WTC11 (cell line): ENCODE results near the gene ATP9B. TPM values are rescaled to one million over a fixed set of nuclear protein-coding genes. Genes with fewer than 3 reads are reported as not detected.

Experiments used
- ATAC-seq: fragments of 200-7000 bp; cut with Tn5 transposase; 2 replicates; pipeline ENCODE4 v1.10.0; 2021; ENCODE audit warnings: mild to moderate bottlenecking, moderate library complexity
- CTCF ChIA-PET: fragments of 300-600 bp; sonication (Branson Sonifier 250); formaldehyde crosslinking; loops from one replicate; lab custom pipeline; 2021; ENCODE audit warnings: antibody characterized with exemption; lab: Charles Lee
- POLR2A ChIA-PET: fragments of 350-600 bp; sonication (Branson Sonifier 250); formaldehyde crosslinking; loops from one replicate; lab custom pipeline; 2021; ENCODE audit warnings: antibody characterized with exemption; lab: Charles Lee
- DNase-seq: peaks from one replicate; pipeline ENCODE4 v3.0.0; 2021; ENCODE audit warnings: low spot score
- H3K27ac Mint-ChIP-seq: 2 replicates; pipeline ENCODE4 v1.8.0; 2021; ENCODE audit warnings: mixed read lengths
- H3K27me3 Mint-ChIP-seq: 2 replicates; pipeline ENCODE4 v1.8.0; 2021; ENCODE audit warnings: low read depth, mild to moderate bottlenecking, moderate library complexity, mixed read lengths
- H3K36me3 Mint-ChIP-seq: 2 replicates; pipeline ENCODE4 v1.8.0; 2021; ENCODE audit warnings: mixed read lengths
- H3K4me1 Mint-ChIP-seq: 2 replicates; pipeline ENCODE4 v1.8.0; 2022; ENCODE audit warnings: mixed read lengths
- H3K4me3 Mint-ChIP-seq: 2 replicates; pipeline ENCODE4 v1.8.0; 2021; ENCODE audit warnings: mild to moderate bottlenecking, moderate library complexity, mixed read lengths
- H3K9me3 Mint-ChIP-seq: 2 replicates; pipeline ENCODE4 v1.8.0; 2021; ENCODE audit warnings: mixed read lengths
- ATF1 ChIP-seq: sonication (generic); formaldehyde crosslinking; IDR thresholded peaks from 2 replicates; pipeline ENCODE4 v1.8.1; 2023; ENCODE audit warnings: mild to moderate bottlenecking, moderate library complexity, missing genetic modification reagents
- CTCF ChIP-seq: fragments of 200-600 bp; IDR thresholded peaks from 2 replicates; pipeline ENCODE4 v1.8.0; 2022; ENCODE audit warnings: antibody characterized with exemption
- ERG ChIP-seq: fragments of 250-450 bp; sonication (Bioruptor Pico); IDR thresholded peaks from 2 replicates; pipeline ENCODE4 v1.8.0; 2021; ENCODE audit warnings: mild to moderate bottlenecking
- ETV6 ChIP-seq: sonication (generic); formaldehyde crosslinking; IDR thresholded peaks from 2 replicates; pipeline ENCODE4 v1.8.1; 2022; ENCODE audit warnings: mild to moderate bottlenecking, missing genetic modification reagents
- FOXJ3 ChIP-seq: sonication (generic); formaldehyde crosslinking; IDR thresholded peaks from 2 replicates; pipeline ENCODE4 v1.9.0; 2021; ENCODE audit warnings: missing genetic modification reagents, mild to moderate bottlenecking, borderline replicate concordance
- GABPB1 ChIP-seq: sonication (generic); formaldehyde crosslinking; IDR thresholded peaks from 2 replicates; pipeline ENCODE4 v1.8.1; 2023; ENCODE audit warnings: mild to moderate bottlenecking, missing genetic modification reagents
- HMGXB4 ChIP-seq: sonication (generic); formaldehyde crosslinking; IDR thresholded peaks from 2 replicates; pipeline ENCODE4 v1.8.1; 2023; ENCODE audit warnings: mild to moderate bottlenecking, moderate library complexity, missing genetic modification reagents
- JUN ChIP-seq: sonication (generic); formaldehyde crosslinking; IDR thresholded peaks from 2 replicates; pipeline ENCODE4 v1.8.0; 2023; ENCODE audit warnings: mild to moderate bottlenecking, missing genetic modification reagents
- KAT7 ChIP-seq: sonication (generic); formaldehyde crosslinking; IDR thresholded peaks from 2 replicates; pipeline ENCODE4 v1.8.1; 2023; ENCODE audit warnings: missing genetic modification reagents, mild to moderate bottlenecking, borderline replicate concordance
- MAX ChIP-seq: sonication (generic); formaldehyde crosslinking; IDR thresholded peaks from 2 replicates; pipeline ENCODE4 v1.8.0; 2022; ENCODE audit warnings: mild to moderate bottlenecking, missing genetic modification reagents
- NR1H2 ChIP-seq: sonication (generic); formaldehyde crosslinking; IDR thresholded peaks from 2 replicates; pipeline ENCODE4 v1.9.0; 2021; ENCODE audit warnings: mild to moderate bottlenecking, moderate library complexity, missing genetic modification reagents
- NR3C1 ChIP-seq: sonication (generic); formaldehyde crosslinking; conservative IDR thresholded peaks from 2 replicates; pipeline ENCODE4 v1.8.1; 2023; ENCODE audit warnings: low read depth, mild to moderate bottlenecking, missing genetic modification reagents
- PRDM15 ChIP-seq: sonication (generic); formaldehyde crosslinking; IDR thresholded peaks from 2 replicates; pipeline ENCODE4 v1.8.0; 2022; ENCODE audit warnings: missing genetic modification reagents
- SMAD4 ChIP-seq: sonication (generic); formaldehyde crosslinking; IDR thresholded peaks from 2 replicates; pipeline ENCODE4 v1.8.0; 2022; ENCODE audit warnings: mild to moderate bottlenecking, missing genetic modification reagents
- TEAD1 ChIP-seq: sonication (generic); formaldehyde crosslinking; IDR thresholded peaks from 2 replicates; pipeline ENCODE4 v1.8.0; 2022; ENCODE audit warnings: mild to moderate bottlenecking, missing genetic modification reagents
- TP53 ChIP-seq: sonication (generic); formaldehyde crosslinking; IDR thresholded peaks from 2 replicates; pipeline ENCODE4 v1.8.1; 2023; ENCODE audit warnings: mild to moderate bottlenecking, missing genetic modification reagents
- ZSCAN18 ChIP-seq: fragments of 250-450 bp; sonication (Bioruptor Pico); IDR thresholded peaks from 2 replicates; pipeline ENCODE4 v2.1.2; 2022; ENCODE audit warnings: mild to moderate bottlenecking, moderate library complexity
- total RNA-seq: library from RNA; stranded (reverse); gene quantifications from 3 replicates; pipeline ENCODE4 v1.2.3, GENCODE V29; 2021
- TF ChIP-seq, protein P1 (sequence below): sonication (generic); formaldehyde crosslinking; IDR thresholded peaks from 2 replicates; pipeline ENCODE4 v1.8.1; 2023; ENCODE audit warnings: mild to moderate bottlenecking, missing genetic modification reagents
- TF ChIP-seq, protein P2 (sequence below): fragments of 250-450 bp; sonication (Bioruptor Pico); conservative IDR thresholded peaks from 2 replicates; pipeline ENCODE4 v1.9.0; 2021; ENCODE audit warnings: mild to moderate bottlenecking
- TF ChIP-seq, protein P3 (sequence below): sonication (generic); formaldehyde crosslinking; IDR thresholded peaks from 2 replicates; pipeline ENCODE4 v1.8.1; 2022; ENCODE audit warnings: mild to moderate bottlenecking, moderate library complexity, missing genetic modification reagents

ATP9B gene
- total RNA-seq, 1 experiment from 2014 or later = 19.0 TPM

- peaks cover 16% of the 10 kb centered on the region for H3K4me1 Mint-ChIP-seq
- POLR2A ChIA-PET = no interaction called here
- no peaks in the 10 kb centered on the region for H3K27me3 Mint-ChIP-seq
- H3K36me3 Mint-ChIP-seq = peaks cover 3% of the 10 kb centered on the region
- no peak for ATAC-seq
- H3K9me3 Mint-ChIP-seq = no peaks in the 10 kb centered on the region
- no peak overlapping the region for H3K4me3 Mint-ChIP-seq
- CTCF ChIA-PET = no interaction called here
- no peak for DNase-seq
- H3K27ac Mint-ChIP-seq = peak overlapping the region; percentile 84; the same call in 1 of the 2 replicates
- TF ChIP-seq, protein P1, sequence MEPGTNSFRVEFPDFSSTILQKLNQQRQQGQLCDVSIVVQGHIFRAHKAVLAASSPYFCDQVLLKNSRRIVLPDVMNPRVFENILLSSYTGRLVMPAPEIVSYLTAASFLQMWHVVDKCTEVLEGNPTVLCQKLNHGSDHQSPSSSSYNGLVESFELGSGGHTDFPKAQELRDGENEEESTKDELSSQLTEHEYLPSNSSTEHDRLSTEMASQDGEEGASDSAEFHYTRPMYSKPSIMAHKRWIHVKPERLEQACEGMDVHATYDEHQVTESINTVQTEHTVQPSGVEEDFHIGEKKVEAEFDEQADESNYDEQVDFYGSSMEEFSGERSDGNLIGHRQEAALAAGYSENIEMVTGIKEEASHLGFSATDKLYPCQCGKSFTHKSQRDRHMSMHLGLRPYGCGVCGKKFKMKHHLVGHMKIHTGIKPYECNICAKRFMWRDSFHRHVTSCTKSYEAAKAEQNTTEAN (CRISPR knock-in tag) = no peak
- TF ChIP-seq ZSCAN18 (no peak), NR1H2 (CRISPR knock-in tag) (no peak), TP53 (CRISPR knock-in tag) (no peak), SMAD4 (CRISPR knock-in tag) (no peak), GABPB1 (CRISPR knock-in tag) (no peak), ERG (CRISPR knock-in tag) (no peak), PRDM15 (CRISPR knock-in tag) (no peak), ATF1 (CRISPR knock-in tag) (no peak), TEAD1 (CRISPR knock-in tag) (no peak), KAT7 (CRISPR knock-in tag) (no peak), ETV6 (CRISPR knock-in tag) (no peak), HMGXB4 (no peak)
- TF ChIP-seq, protein P2, sequence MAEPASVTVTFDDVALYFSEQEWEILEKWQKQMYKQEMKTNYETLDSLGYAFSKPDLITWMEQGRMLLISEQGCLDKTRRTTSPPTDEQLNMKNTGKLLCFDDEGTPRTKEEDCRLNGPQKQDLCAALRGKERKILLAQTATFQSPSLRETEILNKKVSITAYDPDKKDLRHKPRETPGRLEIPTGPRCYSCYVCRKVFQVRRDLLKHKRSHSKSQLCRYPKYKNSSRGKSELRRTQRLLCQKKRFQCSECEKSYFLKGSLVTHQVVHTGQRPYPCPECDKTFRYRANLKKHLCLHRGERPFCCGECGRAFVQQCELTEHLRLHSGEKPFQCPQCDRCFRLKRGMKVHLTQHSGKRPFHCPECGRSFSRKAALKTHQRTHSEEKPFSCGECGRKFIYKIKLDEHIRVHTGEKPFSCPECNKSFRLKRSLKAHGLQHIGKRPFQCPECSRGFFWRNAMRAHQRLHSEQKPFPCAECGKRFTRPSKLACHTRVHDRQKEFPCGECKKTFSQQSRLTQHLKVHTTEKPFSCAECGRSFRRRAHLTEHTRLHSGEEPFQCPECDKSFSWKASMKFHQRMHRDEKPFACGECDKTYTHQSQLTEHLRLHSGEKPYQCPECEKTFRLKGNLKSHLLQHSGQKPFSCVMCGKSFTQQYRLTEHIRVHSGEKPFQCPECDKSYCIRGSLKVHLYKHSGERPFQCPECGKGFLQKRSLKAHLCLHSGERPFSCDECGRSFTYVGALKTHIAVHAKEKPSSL (CRISPR knock-in tag) = no peak
Measured at GRCh38 chr18:79275461-79275860, 206.3 kb downstream of the ATP9B start.

DNA sequence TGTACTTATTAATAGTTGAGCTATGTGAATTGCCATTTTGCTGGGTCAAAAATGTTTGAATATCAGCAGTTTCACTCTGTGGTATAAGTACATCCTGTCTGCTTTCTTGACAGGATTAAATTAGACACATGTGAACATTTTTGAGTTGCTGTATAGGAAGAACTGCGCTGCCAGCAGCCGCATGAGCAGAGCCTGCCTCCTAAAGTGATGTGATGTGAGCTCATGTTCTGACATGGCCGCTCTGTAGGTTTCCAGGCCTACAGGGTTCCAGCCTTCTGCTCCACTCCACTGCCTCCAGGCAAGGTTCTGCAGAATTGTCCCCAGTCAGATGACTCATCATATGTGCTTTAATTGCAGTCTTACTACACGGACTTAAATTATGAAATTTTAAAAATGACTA, 206.8 kb downstream of the ATP9B start:
- ATAC-seq (no peak), DNase-seq (no peak)
- ChIA-PET CTCF (no interaction called here), POLR2A (no interaction called here)
- H3K27me3 Mint-ChIP-seq = no peaks in the 10 kb centered on the region
- peaks cover 16% of the 10 kb centered on the region for H3K4me1 Mint-ChIP-seq
- H3K4me3 Mint-ChIP-seq = no peak overlapping the region
- H3K27ac Mint-ChIP-seq = no peak overlapping the region
- H3K36me3 Mint-ChIP-seq = peaks cover 3% of the 10 kb centered on the region
- no peaks in the 10 kb centered on the region for H3K9me3 Mint-ChIP-seq
- TF ChIP-seq FOXJ3 (CRISPR knock-in tag) (no peak), CTCF (no peak), JUN (CRISPR knock-in tag) (no peak), MAX (CRISPR knock-in tag) (no peak), NR3C1 (CRISPR knock-in tag) (no peak)
- TF ChIP-seq, protein P3, sequence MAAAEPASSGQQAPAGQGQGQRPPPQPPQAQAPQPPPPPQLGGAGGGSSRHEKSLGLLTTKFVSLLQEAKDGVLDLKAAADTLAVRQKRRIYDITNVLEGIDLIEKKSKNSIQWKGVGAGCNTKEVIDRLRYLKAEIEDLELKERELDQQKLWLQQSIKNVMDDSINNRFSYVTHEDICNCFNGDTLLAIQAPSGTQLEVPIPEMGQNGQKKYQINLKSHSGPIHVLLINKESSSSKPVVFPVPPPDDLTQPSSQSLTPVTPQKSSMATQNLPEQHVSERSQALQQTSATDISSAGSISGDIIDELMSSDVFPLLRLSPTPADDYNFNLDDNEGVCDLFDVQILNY = no peak
